ENCODE data around the gene MRPL48. TPM values are rescaled to one million over a fixed set of nuclear protein-coding genes. Genes with fewer than 3 reads are reported as not detected.

Gene MRPL48
- total RNA-seq, 1 experiment from 2014 or later: 38.7 TPM

GRCh38 chr11:73856031-73856567, 68.4 kb downstream of the MRPL48 start:
- Mint-ChIP-seq H3K27ac (peak overlapping the region; percentile 64), H3K4me3 (no peak overlapping the region), H3K4me1 (peaks cover 9% of the 10 kb centered on the region), H3K36me3 (no peaks in the 10 kb centered on the region; the same call in 1 of the 2 replicates), H3K9me3 (no peaks in the 10 kb centered on the region), H3K27me3 (ENCODE audit: low read depth) (no peaks in the 10 kb centered on the region)
- ATAC-seq (peak; percentile 80), DNase-seq (ENCODE audit: low spot score) (no peak)
- TF ChIP-seq ZNF232 (CRISPR knock-in tag; IDR thresholded peaks at IDR 0.05) (no peak), ZNF671 (CRISPR knock-in tag; IDR thresholded peaks at IDR 0.05) (no peak), GTF2I (CRISPR knock-in tag; conservative IDR thresholded peaks at IDR 0.05) (no peak), STAT6 (CRISPR knock-in tag; conservative IDR thresholded peaks at IDR 0.05; ENCODE audit: low read depth) (no peak), ZNF219 (CRISPR knock-in tag; IDR thresholded peaks at IDR 0.05; ENCODE audit: borderline replicate concordance) (no peak), ZNF263 (CRISPR knock-in tag; IDR thresholded peaks at IDR 0.05; ENCODE audit: low read depth) (no peak), TP53 (CRISPR knock-in tag; IDR thresholded peaks at IDR 0.05) (no peak), RELA (CRISPR knock-in tag; IDR thresholded peaks at IDR 0.05; ENCODE audit: borderline replicate concordance) (no peak), KAT7 (CRISPR knock-in tag; IDR thresholded peaks at IDR 0.05; ENCODE audit: borderline replicate concordance) (no peak), CBFB (CRISPR knock-in tag; IDR thresholded peaks at IDR 0.05; ENCODE audit: low read depth) (no peak), ATF2 (CRISPR knock-in tag; IDR thresholded peaks at IDR 0.05; ENCODE audit: borderline replicate concordance, low read depth) (no peak), ETV6 (CRISPR knock-in tag; IDR thresholded peaks at IDR 0.05) (no peak), ZBTB21 (CRISPR knock-in tag; IDR thresholded peaks at IDR 0.05; ENCODE audit: borderline replicate concordance) (no peak), FOXJ3 (CRISPR knock-in tag; IDR thresholded peaks at IDR 0.05; ENCODE audit: borderline replicate concordance) (no peak), MYBL2 (CRISPR knock-in tag; IDR thresholded peaks at IDR 0.05) (no peak), ZNF317 (CRISPR knock-in tag; IDR thresholded peaks at IDR 0.05; ENCODE audit: borderline replicate concordance, low read depth) (no peak), GABPB1 (CRISPR knock-in tag; IDR thresholded peaks at IDR 0.05) (no peak)
- TF ChIP-seq, protein P1, sequence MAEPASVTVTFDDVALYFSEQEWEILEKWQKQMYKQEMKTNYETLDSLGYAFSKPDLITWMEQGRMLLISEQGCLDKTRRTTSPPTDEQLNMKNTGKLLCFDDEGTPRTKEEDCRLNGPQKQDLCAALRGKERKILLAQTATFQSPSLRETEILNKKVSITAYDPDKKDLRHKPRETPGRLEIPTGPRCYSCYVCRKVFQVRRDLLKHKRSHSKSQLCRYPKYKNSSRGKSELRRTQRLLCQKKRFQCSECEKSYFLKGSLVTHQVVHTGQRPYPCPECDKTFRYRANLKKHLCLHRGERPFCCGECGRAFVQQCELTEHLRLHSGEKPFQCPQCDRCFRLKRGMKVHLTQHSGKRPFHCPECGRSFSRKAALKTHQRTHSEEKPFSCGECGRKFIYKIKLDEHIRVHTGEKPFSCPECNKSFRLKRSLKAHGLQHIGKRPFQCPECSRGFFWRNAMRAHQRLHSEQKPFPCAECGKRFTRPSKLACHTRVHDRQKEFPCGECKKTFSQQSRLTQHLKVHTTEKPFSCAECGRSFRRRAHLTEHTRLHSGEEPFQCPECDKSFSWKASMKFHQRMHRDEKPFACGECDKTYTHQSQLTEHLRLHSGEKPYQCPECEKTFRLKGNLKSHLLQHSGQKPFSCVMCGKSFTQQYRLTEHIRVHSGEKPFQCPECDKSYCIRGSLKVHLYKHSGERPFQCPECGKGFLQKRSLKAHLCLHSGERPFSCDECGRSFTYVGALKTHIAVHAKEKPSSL (CRISPR knock-in tag; conservative IDR thresholded peaks at IDR 0.05): no peak
- CTCF ChIA-PET: interaction anchor here (0.7 to 1.5 kb wide), 2 partner anchors 75 to 127 kb away, joined by 4 read pairs; no protein-coding TSS in a partner anchor
- POLR2A ChIA-PET: interaction anchor here (0.6 to 1.0 kb wide), 3 partner anchors 10 to 113 kb away, joined by 3 to 5 read pairs (median 3); no protein-coding TSS in a partner anchor

DNA sequence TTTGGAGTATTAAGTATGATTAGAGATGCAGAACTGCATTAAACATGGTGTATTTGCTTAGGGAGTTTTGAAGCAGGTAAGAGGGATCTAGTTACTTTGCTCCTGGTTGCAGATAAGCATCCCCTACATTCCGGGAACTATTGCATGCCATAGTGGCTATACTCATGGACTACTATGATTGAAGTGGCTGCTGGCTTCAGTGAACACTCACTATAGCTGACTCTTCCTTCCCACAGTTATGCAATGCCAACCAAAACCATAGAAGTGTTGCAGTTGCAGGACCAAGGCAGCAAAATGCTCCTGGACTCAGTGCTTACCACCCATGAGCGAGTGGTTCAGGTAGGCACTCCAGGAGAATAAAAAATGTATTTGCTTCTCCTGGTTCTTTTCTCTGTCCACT, 72.0 kb downstream of the MRPL48 start:
- POLR2A ChIA-PET: no interaction called here
- ATAC-seq: no peak
- CTCF ChIA-PET: no interaction called here
- Mint-ChIP-seq H3K4me3 (no peak overlapping the region), H3K36me3 (peaks cover 10% of the 10 kb centered on the region), H3K4me1 (peaks cover 9% of the 10 kb centered on the region), H3K27me3 (ENCODE audit: low read depth) (no peaks in the 10 kb centered on the region), H3K9me3 (no peaks in the 10 kb centered on the region), H3K27ac (no peak overlapping the region)
- DNase-seq (ENCODE audit: low spot score): no peak
- TF ChIP-seq ETV6 (CRISPR knock-in tag; IDR thresholded peaks at IDR 0.05): no peak
- TF ChIP-seq, protein P2, sequence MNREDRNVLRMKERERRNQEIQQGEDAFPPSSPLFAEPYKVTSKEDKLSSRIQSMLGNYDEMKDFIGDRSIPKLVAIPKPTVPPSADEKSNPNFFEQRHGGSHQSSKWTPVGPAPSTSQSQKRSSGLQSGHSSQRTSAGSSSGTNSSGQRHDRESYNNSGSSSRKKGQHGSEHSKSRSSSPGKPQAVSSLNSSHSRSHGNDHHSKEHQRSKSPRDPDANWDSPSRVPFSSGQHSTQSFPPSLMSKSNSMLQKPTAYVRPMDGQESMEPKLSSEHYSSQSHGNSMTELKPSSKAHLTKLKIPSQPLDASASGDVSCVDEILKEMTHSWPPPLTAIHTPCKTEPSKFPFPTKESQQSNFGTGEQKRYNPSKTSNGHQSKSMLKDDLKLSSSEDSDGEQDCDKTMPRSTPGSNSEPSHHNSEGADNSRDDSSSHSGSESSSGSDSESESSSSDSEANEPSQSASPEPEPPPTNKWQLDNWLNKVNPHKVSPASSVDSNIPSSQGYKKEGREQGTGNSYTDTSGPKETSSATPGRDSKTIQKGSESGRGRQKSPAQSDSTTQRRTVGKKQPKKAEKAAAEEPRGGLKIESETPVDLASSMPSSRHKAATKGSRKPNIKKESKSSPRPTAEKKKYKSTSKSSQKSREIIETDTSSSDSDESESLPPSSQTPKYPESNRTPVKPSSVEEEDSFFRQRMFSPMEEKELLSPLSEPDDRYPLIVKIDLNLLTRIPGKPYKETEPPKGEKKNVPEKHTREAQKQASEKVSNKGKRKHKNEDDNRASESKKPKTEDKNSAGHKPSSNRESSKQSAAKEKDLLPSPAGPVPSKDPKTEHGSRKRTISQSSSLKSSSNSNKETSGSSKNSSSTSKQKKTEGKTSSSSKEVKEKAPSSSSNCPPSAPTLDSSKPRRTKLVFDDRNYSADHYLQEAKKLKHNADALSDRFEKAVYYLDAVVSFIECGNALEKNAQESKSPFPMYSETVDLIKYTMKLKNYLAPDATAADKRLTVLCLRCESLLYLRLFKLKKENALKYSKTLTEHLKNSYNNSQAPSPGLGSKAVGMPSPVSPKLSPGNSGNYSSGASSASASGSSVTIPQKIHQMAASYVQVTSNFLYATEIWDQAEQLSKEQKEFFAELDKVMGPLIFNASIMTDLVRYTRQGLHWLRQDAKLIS (CRISPR knock-in tag; IDR thresholded peaks at IDR 0.05; ENCODE audit: borderline replicate concordance): no peak
- no peak for TF ChIP-seq ATF2 (CRISPR knock-in tag; IDR thresholded peaks at IDR 0.05; ENCODE audit: borderline replicate concordance, low read depth)
- no peak for TF ChIP-seq JUN (CRISPR knock-in tag; IDR thresholded peaks at IDR 0.05)
- TF ChIP-seq, protein P3, sequence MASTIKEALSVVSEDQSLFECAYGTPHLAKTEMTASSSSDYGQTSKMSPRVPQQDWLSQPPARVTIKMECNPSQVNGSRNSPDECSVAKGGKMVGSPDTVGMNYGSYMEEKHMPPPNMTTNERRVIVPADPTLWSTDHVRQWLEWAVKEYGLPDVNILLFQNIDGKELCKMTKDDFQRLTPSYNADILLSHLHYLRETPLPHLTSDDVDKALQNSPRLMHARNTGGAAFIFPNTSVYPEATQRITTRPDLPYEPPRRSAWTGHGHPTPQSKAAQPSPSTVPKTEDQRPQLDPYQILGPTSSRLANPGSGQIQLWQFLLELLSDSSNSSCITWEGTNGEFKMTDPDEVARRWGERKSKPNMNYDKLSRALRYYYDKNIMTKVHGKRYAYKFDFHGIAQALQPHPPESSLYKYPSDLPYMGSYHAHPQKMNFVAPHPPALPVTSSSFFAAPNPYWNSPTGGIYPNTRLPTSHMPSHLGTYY (CRISPR knock-in tag; IDR thresholded peaks at IDR 0.05): no peak
- no peak for TF ChIP-seq HMGA2 (CRISPR knock-in tag; IDR thresholded peaks at IDR 0.05)
- no peak for TF ChIP-seq EMX1 (CRISPR knock-in tag; IDR thresholded peaks at IDR 0.05)
